Stimulated activated naive CD8-positive, alpha-beta T cell treated with anti-CD3 and anti-CD28 coated beads, Interleukin-15, Interleukin-2, amounts not matched to agents 100 U/mL and 50 U/mL, for 24 hours (primary cell): ENCODE measurements around the gene UROC1.
A peak's percentile ranks its signal among the peaks of the same experiment; 100 is the strongest.

Experiments used
- ATAC-seq: fragments of 150-1000 bp; cut with Tn5 transposase; one replicate; pipeline ENCODE4 v1.10.0; 2021
- DNase-seq: peaks from one replicate; pipeline ENCODE4 v3.0.0; 2021

Gene UROC1

GRCh38 chr3:126494970-126495230 is 22.7 kb downstream of the UROC1 start:
- ATAC-seq (no peak), DNase-seq (no peak)

DNA sequence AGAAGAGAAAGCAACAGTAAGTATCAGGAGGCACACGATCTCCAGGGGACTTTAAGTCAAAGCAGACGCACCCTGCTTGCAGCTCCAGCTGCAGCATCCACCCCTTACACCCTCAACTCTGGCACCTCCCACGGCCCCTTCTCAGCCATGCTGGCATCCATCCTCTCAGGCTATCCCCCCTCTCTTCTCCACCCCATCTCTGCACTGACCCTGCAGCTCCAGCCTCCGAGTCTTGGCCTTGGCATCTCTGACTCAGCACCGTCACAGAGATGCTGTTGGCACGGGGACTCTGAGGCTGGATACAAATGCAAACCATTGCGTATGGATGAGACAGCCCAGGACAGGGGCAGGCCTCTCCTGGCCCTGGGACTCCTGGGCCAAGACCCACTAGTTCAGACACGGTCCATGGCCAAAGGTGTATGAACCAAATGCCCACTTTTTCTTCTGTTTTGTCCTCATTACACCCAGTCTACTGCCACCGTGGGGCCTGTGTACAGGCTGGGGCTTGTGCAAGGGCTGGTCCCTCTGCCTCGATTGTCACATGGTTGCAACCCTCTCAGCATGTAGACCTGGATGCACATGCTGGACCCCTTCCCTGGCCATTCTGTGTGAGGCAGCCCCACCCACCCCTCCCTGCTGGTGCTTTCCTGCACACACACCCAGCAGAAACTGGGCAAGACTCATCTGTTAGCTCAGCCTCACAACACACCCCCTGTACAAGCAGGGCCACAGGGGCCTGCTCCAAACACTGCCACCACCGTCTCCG is 23.2 kb downstream of the UROC1 start:
- ATAC-seq (no peak), DNase-seq (no peak)

- DNase-seq (no peak), ATAC-seq (no peak)
These were observed 23.8 kb downstream of the UROC1 start for GRCh38 chr3:126493739-126494138.

DNA sequence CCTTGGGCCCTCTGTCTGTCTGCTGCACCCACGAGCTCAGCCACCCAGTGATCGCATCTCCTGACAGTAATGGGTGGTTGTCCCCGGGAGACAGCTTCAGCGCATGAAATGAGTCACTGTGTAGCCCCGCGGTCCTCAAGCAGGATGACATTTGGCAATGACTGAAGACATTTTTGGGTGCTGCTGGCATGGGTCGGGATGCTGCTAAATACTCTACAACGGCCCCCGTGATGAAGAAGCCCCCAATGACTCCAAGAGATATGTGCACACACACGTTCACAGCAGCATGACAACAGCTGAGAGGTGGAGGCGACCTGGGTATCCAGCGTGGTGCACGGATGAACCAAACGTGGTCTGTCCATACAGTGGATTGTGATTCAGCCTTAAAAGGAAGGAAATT is 24.5 kb downstream of the UROC1 start:
- DNase-seq (no peak), ATAC-seq (no peak)

DNA sequence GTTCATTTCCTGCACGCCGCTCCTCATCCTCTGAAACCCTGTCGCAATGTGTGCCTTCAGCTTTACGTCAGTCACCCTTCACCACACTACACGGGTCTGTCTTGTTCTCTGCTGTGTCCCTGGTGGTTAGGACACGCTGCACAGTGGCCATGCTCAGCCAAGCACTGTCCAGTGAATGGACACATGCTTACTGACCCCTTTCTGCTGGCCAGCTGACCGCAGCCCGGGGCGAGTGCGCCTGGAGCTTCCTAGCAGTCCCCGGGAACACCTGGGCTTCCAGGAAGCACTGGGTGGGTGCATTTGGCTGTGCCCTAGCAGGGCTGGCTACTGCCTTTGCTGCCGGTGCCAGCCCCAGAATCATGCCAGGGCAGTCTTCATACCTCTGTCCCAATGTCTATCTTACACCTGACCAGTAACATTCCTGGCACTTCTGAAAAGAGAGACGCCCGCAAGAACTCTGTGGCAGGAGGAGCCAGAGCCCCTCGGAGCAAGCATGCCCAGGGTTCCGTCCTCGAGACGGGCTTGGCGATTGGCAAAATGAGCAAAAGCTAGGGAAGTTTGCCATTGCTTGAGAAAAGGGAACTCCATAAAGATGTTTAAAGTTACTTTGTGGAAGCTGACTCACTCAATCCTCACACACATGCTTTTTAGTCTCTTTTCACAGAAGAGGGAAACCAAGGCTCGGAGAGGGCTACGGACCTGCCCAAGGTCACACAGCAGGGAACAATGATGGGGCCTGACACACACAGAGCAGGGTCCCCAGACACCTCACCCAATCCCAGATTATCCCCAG is 26.2 kb downstream of the UROC1 start:
- ATAC-seq (no peak), DNase-seq (no peak)

GRCh38 chr3:126490619-126491018 is 27.0 kb downstream of the UROC1 start:
- ATAC-seq (no peak), DNase-seq (no peak)

DNA sequence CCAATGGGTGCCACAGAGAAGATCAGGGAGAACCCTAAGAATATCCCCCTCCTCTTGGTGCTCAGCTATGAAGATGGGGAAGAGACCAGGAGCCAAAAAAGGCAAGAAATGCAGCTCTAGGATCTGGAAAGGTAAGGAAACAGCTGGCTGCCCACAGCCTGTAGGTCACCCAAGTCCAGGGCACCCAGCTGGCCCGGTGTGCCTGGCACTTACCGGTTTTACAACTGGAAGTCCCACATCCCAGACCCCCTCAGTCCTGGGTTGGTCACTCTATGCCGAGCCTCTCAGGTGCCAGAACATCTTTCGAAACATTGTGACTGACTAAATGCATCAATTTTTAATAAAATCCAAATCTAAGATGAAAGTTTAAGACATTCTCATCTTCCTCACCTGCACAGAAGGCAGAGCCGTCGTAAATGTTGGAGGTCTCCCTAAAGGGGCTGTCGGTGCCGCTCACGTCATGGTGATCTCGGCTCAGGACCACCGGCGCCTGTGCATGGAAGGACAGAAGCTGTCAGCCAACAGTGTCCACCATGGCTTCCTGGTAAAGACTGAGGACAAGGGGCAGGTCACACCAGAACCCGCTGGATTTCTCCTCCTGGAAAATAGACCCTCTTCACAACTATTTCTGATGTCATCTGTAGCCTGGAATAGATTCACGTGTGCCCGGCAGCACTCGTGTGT is 28.5 kb downstream of the UROC1 start:
- DNase-seq: no peak
- ATAC-seq: no peak

GRCh38 chr3:126488185-126488584 is 29.4 kb downstream of the UROC1 start:
- ATAC-seq (no peak), DNase-seq (no peak)

- DNase-seq (peak; percentile 24), ATAC-seq (peak; percentile 78)
These were observed 30.3 kb downstream of the UROC1 start for GRCh38 chr3:126487151-126487771.

DNA sequence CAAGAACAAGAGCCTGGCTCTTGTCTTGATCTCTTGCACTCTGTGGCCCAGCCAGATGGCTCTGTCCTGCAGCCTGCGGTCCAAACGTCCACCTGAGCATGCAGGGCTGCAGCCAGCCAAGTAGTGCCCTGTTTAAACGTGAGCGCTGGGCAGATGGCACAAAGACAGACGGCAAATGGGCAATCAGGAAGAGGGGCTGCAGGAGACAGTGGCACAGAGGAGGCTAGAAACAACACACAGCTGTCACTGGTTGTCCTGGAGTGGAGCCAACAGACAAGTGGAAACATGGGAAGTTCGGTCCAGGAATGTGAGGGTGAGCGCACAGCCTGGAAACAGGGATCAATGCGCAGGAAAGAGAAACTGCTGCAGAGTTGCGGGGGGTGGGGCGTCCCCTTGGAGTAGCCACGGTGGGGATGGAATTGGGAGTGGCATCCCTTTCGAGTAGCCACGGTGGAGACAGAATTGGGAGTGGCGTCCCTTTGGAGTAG is 31.2 kb downstream of the UROC1 start:
- ATAC-seq (no peak), DNase-seq (no peak)

DNA sequence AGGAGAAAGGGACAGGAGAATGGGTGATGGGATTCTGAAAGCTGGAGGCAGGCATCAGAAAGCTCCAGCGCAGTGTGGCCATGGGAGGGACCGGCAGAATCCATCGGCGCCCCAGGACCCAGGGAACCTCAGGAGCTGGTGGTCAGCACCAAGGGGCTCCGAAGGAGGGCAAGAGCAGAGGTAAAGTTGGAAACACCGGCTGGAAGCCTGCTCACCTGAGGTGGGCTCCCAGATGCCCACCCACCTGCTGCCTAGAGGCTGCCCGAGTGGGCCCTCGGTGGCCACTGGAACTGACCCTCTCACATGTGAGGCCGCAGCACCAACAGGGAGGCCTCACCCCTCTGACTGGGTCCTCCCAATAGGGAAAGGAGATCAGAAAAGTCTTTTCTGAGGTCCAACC is 31.6 kb downstream of the UROC1 start:
- DNase-seq: no peak

DNA sequence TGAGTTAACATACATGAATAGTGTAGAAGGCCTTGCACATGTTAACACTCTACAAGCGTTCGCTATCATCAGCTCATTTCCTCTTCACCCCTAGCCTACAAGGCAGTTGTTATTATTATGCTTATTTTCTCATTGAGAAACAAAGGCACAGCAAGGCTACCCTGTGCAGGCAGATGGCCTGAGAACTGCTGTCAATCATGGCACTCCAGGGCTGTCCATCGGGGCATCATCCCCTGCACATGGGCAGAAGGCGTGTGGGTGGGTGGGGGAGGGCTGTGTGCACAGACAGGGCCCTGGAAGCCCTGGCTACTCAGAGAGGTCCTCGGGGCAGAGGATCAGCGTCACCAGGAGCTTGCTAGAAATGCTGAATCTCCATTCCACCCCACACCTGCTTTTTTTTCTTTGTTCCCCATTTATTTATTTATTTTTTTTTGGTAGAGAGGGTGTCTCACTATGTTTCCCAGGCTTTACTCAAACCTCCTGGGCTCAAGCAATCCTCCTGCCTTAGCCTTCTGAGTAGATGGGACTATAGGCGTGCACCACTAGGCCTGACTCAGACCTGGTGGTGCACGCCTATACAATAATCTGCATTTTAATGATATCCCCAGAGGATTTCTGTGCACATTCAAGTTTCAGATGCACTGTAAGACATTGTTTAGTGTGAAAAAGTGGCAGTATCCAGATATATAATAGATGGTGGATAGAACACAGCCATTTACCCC is 32.2 kb downstream of the UROC1 start:
- DNase-seq (no peak), ATAC-seq (no peak)

More for the DNA sequence above, 31.6 kb downstream of the UROC1 start:
- no peak for ATAC-seq

GRCh38 chr3:126484662-126485061 is 32.9 kb downstream of the UROC1 start:
- DNase-seq (no peak), ATAC-seq (no peak)

GRCh38 chr3:126484148-126484547 is 33.4 kb downstream of the UROC1 start:
- ATAC-seq: no peak
- no peak for DNase-seq

- no peak for ATAC-seq
- DNase-seq: no peak
These were observed 34.2 kb downstream of the UROC1 start for GRCh38 chr3:126483321-126483761.

DNA sequence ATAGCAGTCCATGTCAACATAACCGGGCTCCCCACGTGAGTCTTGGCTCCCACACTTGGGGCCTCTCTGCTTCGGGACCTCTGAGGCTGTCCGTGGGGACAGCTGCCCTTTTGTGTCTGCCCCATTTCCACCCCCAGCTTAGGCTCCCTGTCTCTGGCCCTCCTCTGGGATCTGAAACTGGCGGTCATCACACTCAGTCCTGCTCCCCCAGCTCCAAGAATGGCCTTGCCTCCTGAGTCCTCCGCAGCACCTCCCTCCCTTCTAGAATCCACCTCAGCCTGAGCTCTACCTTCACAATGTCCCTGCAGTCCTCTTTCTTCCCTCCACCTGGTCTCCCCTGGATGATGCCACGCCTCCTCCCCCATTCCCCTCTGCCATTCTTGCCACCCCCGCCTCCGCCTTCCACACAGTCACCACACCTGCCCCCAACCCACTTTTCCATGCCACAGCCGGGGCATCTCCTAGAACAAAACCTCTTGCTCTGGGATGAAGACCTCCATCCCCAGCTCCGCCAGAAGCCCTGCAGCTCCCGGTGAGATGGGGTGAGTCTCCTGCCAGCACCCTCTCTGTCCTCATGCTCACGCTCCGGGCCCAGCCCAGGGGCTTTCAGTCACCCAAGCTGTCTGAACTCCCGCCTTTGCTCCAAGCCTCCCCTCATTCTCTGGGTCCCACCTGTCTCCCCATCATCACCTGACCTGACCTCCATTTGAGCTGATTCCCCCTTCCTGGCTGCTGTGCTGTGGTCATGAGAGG is 34.9 kb downstream of the UROC1 start:
- DNase-seq (no peak), ATAC-seq (no peak)

DNA sequence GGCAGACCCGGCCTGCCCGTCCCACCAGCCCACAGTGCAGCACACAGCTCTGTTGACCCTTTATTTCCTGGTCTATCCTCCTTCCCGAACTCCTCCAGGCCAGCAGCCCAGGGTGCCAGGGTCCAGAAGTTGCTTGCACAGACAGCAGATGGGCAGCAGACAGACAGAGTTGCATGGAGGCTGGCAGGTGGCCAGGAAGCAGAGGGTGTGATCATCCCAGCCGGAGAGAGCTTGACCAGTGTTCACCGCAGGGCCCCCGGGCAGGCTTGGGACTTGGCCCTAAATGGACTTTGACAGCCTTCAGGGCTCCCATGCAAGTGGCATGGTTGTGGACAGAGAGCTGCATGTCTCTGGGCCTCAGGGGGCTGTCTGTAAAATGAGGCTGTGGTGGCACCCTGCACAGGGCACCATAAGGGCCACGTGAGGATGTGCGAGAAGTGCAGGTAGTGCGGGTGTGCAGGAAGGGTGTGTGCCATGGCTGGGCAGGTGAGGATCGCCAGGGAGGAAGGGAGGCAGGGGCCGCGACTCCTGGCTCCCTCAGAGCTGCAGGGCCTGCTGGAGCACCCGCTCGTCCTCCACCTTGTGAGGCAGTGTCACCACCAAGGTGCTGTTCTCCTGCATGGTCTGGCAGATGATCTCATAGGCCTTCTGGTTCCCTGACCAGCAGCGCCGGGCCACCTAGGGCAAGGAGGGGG is 35.6 kb downstream of the UROC1 start:
- DNase-seq (no peak), ATAC-seq (peak; percentile 8)

- DNase-seq: no peak
These were observed 36.7 kb downstream of the UROC1 start for GRCh38 chr3:126480861-126481260.

GRCh38 chr3:126480206-126480605 is 37.4 kb downstream of the UROC1 start:
- ATAC-seq (no peak), DNase-seq (no peak)

More at GRCh38 chr3:126480861-126481260, 36.7 kb downstream of the UROC1 start:
- no peak for ATAC-seq

DNA sequence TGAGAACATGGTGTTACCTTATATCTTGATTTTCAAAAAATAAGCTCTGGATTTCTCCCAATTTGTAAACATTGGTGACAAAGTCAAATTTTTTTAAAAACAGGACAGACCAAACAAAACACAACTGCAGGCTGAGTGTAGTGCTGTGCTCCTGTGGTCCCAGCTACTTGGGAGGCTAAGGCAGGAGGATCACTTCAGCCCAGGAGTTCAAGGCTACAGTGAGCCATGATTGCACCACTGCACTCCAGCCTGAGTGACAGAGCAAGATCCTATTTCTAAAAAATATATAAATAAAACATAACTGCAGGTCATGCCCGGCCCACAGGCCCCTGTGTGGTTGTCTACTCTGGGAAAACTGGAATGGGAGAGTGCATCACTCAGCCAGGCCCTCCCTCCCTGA is 37.9 kb downstream of the UROC1 start:
- DNase-seq: no peak
- no peak for ATAC-seq
